Activated effector memory CD4-positive, alpha-beta T cell treated with anti-CD3 and anti-CD28 coated beads, Interleukin-2, amount 50 U/mL, for 16 hours (primary cell): ENCODE data around the gene AFF3.

ENCODE experiments used
- DNase-seq: peaks from one replicate; pipeline ENCODE4 v3.0.0-alpha.2; 2020

Gene AFF3

DNA sequence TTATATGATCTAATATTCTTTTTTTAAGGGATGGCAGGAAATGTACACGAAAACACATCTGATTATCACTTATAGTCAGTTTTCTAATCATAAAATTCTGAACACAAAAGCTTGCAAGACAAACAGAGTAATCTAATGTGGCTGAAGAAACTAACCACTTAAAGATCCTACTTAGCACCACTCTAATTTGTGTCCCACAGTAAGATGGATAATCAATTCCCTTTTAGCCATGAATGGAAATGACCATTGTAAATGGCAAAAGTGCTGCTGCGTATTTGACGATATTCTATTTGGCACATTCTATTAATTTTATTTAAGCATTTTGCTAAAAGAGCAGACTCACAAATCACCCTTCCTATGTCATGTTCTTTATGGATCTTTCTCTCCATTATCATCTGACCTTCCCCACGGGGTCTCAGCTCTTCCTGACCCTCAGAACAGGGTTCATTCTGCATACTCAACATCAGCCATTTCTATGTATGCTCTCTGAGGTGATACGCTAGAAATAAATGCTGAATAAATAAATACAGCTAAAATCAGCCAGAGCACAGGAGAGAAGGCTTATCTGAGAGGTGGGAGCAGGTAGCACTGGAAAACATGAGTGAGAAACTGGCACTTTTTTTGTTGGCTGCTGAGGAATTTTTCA, 295.8 kb downstream of the AFF3 start:
- DNase-seq = no peak

DNA sequence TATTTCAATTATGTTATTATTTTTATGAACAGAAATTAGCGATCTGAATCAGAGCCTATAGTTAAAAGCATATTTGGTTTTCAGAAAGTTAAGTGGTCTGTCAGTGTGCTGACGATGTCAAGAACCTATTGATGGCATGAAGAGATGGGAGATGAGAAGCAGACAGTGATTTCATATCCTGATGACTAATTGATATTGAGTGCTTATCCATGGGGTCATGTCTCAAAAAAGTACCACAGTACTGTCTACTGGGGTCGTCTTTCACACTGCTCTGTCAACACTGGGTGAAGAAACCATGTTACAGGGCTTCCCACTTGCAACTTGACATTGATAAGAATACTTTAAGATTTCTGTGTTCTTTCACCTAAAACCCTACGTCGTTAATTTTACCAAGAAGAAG, 297.1 kb downstream of the AFF3 start:
- no peak for DNase-seq

DNA sequence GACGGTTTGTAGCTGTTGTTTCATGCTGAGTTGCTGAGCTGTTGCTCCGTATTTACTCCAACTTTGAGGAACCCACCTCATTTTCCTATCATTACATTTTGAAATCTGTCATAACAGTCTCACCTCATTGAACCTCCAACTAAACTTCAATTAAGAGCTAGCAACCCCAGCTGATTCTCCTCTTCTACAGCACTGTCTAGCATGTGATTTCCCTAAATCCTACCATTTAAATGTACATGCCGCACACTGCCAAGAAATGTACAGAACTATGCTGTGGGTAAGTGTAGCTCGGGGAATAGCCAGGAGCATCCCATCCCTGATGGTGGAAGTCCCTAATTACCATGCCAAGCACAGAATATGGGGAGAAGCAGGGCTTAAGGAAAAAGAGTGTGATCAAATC, 299.9 kb downstream of the AFF3 start:
- DNase-seq = no peak

DNA sequence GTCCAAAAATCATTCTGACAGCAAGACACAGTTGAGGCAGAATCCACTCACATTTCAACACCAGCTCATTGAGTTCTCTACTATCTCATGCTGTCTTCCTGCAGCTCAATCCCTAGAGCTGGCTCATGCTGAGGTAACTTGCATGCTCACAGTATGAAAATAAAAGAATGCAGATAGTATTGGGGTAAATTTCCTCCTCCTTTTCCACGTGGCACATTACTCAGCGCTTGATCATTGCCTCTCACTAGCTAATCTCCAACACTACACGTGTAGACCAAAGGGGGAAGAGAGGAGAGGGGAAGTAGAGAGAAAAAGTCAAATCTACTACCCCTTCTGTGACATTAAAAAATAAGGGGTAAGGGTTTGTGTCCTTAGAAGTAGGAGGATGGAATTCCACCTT, 300.6 kb downstream of the AFF3 start:
- no peak for DNase-seq

DNA sequence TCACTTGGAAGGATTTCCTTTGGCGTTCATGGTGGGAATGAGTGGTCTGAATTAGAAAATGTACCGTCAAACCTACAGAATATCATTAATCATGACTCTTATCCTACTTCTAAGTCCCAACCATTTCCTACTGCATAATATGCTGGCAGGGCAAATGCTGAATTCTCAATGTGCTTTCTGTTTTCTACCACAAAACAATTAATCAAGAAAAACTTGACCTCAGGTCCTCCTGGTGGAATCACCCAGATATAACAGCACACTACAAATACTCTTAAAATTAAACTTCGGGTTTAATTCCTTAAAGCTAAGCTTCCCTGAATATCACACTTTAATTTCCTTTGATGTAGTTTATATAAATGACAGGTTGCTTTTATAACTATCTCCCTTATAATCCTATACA, 301.6 kb downstream of the AFF3 start:
- no peak for DNase-seq

DNA sequence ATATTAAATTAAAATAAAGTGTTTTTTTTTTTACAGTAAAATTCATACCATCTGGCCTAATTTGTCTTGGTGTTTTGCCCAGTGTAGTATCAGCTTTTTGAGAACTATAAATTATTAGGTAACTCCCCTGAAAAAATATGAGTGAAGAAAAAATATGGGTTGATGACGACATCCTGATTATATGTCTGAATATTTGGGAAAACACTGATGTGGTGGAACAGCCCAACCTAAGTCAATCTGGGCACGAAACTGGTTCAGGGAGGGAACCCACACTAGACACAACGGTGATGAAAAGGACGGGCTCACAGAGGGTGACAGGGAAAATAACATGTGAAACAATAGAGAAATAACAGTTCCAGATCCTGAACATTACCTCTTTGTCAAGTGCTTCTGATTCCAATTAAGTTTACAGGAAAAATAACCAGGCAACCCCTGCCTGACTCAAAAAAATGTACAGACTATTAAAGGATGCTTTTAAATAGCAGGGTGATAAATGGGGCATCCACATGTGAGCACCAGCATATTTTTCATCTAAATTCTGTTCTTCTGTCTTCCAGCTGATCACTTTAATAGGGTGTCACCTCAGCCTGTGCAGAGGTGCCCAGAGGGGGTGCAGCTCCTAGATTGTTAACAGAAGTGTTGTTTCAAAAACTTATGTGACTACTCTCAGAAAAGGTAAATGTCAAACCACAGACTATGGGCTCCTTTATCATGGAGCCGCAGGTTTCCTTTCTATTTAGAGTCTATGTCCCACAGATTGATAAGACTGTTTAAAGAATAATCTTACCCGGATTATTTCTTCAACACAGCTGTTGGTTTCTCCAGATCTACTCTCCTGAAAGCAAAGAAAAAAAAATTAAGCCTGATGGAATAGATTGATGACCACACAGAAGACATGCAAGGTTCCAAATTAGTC, 305.4 kb downstream of the AFF3 start:
- no peak for DNase-seq

DNA sequence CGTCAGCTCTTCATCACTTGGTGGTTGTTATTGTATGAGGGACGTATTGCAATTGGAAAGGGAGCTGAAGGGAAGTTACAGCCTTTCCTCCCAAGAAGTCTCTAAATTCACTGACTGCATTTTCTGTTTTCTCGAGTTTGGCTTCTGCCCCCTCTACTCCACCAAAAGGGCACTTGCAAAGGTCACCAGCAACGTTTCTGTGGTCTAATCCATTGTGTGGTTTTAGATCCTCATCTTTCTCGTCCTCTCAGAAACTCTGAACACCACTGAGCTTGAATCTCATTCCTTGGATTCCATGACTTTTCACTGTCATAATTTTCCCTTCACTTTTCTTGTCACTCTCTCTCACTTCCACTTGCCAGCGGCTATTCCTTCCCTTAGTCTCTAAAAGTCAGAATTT, 308.0 kb downstream of the AFF3 start:
- no peak for DNase-seq

DNA sequence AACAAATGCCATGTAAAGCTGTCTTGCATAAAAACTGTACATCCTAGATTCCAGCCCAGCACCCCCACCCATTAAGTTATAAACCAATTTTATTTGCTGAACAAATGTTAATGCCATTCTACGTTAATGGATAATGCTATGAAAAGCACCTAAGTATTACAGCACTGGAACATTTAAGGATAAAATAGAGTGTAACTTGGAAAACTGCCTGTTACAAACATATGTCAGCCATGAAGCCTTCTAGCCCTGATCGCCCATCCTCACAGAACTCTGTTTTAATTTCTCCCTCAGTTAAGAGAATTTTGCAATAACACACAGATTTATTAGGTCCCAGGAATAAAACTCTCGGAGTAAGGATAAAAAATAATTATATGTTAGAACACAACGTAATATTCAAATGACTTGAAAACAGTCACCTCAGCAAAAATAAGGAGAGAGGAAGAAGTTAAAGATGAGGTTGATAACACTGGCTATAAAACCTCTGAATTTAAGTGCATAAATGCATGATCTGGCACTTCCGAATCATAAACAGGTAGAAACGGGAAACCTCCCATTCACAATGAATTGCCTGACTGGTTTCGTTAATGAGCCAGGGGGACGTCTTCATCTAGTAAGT, 308.7 kb downstream of the AFF3 start:
- no peak for DNase-seq

DNA sequence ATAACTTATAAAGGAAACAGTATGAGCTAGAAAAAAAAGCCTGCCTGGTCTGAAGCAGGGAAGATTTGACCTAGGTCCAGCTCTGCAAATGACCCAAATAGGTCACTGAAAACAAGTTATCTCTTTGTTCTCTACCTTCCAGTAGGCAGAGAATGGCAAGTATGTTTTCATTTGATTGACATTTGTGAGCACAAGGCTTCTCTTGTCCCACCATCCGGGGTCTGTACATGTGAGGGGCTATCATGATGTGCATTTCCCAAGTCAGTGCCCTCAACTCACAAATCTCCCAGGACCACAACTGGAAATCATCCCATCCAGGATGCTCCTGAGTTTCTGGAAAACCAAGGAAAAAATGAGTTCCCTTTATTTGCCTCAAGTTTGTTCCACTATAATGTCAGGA, 309.5 kb downstream of the AFF3 start:
- DNase-seq = no peak

DNA sequence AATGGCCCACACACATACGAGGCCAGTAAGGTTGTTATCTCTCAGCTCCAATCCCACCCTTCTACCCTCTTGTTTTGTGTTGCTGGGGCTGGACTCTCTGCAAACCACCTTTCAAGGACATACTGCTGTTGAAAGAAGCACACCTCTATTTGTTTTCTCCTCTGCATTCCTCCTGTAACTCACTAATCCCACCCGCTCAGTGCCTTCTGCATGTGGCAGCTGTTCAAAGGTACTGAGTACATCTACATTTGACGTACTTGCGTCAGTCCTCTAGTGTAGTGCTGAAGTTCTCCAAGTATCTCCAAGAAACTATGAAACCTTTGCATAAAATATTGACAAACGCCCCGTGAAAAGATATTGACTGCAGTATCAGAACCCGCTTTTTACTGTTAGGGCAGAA, 310.6 kb downstream of the AFF3 start:
- no peak for DNase-seq

DNA sequence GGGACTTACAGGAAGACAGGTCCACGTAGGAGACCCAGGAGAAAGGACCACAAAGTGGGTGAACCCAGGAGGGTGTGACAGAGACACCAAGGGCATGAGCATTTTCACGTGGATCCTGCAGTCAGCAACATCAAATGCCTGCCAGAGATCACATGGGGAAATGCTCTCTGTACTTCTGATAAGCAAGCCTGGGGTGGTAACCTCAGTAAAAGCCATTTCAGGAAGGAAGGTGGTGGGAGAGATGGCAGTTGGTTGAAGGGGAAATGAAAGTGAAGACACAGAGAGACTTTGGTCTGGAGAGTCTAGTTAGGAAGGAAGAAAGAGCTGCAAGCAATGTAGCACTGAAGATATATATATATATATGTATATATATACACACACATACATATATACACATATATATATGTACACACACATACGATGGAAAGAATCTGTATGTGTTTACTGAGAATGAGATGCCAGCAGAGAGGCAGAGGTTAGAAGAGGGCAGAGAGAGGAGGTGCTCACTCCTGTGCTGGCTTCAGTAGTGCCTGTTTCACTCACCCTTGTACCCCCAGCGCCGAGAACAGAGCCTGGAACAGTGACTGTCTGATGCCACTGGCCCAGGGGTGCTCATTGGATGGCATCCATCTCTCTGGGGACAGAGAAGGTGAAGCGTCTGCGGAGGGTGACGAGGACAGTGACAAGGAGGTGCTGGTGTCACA, 314.9 kb downstream of the AFF3 start:
- no peak for DNase-seq

DNA sequence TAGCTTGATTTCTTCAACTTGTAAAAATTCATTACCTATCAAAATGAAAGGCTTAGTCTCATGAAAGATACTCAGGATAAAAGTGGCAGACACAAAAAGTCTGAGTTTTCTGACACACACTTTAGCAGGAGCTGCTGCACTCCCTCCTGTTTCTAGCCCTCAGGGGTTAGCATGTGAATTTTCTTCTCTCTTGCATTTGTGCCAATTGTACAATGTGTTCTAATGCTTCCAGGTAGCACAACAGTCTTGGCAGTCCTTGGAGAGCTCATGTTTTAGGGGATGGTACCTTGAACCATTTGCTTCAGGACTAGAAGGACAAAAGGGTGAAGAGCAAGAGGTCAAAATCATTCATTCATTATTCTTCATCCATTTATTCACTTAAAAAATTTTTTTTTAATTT, 316.8 kb downstream of the AFF3 start:
- DNase-seq = no peak

DNA sequence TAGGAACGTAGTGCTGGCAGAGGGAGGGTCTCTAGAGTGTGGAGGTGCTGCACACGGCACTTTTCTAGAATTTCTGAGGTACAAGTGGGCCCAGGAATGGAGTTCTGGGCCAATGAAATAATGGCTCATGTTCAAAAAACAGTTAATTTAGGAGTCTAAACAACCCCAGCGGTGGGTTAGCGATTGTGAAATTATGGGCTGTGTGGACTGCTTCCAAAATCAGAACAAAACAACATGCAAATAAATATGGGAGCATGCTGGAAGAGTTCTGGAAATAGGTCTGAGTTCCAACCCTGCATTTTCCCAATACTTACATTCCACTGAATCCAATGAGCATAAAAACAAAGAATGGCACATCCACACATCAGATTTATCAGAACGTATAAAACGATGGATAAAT, 317.6 kb downstream of the AFF3 start:
- DNase-seq = no peak

DNA sequence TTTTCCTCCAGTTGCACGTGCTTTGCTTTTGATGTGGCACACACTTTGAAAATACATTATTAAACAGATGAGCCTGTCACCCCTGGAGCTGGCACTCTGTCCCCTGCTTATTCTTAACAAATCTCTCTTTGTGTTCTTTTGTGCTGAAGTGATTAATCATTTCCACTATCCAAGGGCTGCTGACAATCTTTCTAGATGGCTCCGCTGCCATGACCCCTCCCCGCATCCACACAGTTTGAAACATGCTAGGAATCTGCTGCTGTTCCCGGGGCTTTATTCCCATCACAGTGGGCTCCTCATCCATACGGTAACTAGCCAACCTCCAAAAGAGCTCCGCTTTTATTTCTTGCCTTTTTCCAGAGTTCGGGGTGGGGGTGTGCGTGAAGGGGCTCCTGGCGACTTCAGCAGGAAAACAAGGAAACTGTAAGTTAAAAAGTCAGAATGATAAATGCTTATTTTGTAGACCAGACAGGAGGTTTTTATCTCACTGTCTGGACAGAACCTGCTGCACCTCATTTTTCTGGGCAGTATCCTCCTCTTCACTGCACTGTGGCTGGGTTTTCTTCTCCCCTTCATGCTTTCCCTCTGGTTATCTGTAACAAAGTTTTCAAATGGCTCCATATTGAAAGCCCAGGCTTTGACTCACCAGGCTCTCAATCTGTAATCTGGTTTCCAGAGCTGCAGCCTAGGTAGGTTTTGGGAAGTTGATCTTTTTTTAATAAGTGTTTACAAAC, 319.7 kb downstream of the AFF3 start:
- DNase-seq = no peak

DNA sequence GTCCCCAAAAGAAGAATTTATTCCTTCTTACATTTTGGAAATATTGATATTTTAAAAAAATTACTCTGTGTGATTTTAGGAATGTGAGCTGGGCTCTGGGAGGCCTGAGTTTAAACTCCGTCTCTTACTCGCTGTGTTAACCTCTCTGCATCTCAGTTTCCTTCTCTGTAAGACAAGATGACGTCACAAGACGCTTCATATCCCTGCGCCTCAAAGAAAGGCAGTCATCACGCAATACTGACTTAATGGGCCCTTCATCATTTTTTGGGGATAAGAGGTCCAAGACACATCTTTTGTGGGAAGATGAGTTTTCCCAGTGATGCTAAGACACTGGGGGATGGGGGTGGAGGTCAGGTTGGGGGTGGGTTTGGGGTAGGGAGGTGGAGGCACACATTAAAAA, 320.4 kb downstream of the AFF3 start:
- DNase-seq = no peak

DNA sequence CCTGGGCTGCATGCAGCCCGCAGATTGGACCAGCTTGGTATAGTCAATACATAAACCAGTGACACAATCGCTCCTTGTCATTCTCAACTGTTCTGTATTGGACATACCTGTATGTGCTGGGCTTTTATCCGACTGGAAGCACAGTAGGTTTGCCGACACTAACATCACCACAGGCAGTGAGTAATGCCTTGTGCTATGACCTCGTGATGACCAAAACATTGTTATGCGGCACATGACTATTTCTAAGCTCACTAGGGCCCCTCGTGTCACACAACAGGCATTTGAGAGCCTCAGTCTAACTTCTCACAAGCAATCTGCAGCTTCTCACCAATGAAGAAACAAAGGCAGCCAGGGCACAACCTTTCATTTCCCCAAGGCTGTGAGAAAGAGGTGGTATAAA, 320.8 kb downstream of the AFF3 start:
- DNase-seq = no peak

DNA sequence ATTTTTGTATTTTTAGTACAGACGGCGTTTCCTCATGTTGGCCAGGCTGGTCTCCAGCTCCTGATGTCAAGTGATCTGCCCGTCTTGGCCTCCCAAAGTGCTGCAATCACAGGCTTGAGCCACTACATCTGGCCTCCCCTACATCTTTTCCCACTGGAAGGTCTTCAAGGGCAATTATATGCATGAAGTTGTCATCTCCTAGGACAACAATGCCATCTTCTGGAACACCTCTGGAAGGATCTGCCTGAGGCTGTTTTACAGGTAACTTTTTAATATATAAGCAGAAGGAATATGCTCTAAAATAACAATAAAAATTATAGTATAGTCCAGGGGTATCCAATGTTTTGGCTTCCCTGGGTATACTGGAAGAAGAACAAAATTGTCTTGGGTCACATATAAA, 321.4 kb downstream of the AFF3 start:
- no peak for DNase-seq

DNA sequence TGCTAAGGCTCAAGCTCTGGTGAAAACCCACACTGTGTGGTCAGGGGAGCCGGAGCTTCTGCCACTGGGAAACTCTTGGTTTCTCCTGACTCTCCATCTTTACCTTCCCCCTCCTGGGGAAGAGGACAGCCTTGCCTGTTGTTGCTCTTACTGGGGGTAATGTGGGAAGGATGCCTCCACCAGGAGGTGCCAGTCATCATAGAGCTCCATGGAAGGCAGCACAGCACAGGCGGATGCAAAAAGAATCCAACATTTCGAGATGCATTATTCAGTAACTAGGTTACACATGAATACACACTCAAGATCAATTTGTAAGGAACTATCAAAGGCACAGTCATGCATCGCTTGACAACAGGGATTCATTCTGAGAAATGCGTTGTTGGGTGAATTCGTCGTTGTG, 322.6 kb downstream of the AFF3 start:
- no peak for DNase-seq

DNA sequence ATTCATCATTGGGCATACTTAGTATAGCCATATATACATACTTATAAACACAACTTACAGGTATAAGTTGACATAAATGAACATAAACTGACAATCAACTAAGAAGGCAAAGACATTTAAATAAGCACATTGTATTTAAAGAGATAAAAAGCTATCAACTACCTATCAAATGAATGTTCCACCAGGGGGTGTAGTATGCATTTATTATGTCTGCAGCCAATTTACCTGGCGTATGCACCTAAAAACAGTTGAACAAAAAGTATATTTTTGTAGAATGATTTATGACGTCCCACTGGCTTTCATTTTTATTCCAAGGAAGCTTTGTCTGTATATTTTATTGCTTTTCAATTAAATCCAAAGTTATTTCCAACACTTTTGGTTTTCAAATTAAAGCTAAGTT, 323.5 kb downstream of the AFF3 start:
- no peak for DNase-seq

DNA sequence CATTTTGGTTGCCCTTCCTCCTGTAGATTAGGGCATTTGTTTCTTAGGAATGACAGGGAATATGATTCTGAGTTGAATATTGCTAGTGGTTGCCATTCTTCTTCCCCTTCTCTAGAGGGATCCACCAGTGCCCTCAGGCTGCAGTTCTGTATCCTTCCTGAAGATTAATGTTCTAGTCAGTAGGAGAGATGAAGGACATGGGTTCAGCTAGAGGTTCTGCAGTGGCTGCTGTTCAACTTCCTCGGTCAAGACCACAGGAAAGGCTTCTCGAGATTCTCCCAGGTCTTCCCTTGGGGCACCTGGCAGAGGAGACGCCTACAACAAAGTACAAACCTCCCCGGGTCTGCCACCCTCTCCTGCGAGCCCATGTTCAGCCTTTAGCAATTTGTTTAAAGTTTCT, 325.5 kb downstream of the AFF3 start:
- DNase-seq = no peak

DNA sequence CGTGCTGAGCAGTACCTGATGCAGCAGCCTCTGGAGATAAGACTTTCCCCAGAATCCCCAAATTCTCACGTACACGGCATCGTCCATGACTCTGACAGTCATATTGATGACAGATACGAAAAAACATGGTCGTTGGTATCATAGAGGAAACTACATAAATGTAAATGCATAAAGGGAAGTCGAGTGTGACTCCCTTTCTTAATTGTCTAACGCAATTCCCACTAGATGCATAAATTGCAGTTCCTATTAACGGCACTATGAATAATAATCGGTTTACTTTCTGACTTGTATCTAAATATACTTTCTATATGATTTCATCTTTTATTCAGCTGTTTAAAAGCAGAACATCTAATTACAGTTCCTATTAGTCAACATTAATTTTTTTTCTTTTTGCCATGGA, 330.0 kb downstream of the AFF3 start:
- no peak for DNase-seq

DNA sequence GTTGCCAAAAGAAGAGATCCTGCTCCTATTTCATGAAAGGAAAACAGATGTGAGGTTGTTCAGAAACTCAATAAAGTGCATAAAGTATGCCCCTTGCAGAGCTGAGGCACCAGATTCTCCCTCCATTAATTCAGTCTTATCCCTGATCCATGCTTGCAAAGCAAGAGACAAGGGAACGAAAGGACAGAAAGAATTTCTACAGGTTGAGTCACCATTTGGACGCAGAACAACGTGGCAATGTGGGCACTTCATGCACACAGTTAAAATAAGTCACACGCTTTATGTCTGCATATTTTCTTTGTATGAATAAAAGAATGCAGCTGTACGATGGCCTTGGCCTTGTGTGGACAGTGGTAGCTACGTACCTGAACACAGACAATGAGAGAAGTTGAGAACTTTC, 330.8 kb downstream of the AFF3 start:
- no peak for DNase-seq

DNA sequence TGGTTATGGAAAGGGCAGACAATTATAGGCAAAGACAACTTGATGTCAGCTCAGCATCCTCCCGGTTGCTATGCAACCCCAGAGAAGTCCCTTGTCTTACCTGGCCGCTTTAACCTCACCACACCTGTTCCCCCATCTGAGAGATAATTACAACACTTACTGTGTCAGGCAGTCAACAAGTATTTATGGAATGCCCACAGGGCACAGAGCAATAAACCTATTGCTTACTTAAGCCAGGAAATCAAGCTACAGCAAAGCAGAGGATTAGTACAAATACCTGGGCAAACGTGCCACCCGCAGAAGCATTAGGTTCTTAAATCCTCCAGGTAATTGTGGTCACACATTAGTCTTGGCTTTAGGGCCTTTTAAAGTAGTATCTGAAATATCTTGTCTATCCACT, 332.2 kb downstream of the AFF3 start:
- no peak for DNase-seq
